Erythroblast (primary cell): ENCODE measurements around the gene ZNF653.

ENCODE experiments used
- DNase-seq, 2 experiments: peaks; one replicate each; lab custom pipeline; 2025; lab: John Stamatoyannopoulos, UW
- GATA1 ChIP-seq: IDR thresholded peaks from 2 replicates; pipeline ENCODE4 v1.6.1; 2011; ENCODE audit warnings: low read depth, mild to moderate bottlenecking, control low read depth, low read length, moderate library complexity
- POLR2A ChIP-seq: IDR thresholded peaks from 2 replicates; pipeline ENCODE4 v1.6.1; 2011; ENCODE audit warnings: mild to moderate bottlenecking, low read length

The ZNF653 gene, protein sequence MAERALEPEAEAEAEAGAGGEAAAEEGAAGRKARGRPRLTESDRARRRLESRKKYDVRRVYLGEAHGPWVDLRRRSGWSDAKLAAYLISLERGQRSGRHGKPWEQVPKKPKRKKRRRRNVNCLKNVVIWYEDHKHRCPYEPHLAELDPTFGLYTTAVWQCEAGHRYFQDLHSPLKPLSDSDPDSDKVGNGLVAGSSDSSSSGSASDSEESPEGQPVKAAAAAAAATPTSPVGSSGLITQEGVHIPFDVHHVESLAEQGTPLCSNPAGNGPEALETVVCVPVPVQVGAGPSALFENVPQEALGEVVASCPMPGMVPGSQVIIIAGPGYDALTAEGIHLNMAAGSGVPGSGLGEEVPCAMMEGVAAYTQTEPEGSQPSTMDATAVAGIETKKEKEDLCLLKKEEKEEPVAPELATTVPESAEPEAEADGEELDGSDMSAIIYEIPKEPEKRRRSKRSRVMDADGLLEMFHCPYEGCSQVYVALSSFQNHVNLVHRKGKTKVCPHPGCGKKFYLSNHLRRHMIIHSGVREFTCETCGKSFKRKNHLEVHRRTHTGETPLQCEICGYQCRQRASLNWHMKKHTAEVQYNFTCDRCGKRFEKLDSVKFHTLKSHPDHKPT

DNA sequence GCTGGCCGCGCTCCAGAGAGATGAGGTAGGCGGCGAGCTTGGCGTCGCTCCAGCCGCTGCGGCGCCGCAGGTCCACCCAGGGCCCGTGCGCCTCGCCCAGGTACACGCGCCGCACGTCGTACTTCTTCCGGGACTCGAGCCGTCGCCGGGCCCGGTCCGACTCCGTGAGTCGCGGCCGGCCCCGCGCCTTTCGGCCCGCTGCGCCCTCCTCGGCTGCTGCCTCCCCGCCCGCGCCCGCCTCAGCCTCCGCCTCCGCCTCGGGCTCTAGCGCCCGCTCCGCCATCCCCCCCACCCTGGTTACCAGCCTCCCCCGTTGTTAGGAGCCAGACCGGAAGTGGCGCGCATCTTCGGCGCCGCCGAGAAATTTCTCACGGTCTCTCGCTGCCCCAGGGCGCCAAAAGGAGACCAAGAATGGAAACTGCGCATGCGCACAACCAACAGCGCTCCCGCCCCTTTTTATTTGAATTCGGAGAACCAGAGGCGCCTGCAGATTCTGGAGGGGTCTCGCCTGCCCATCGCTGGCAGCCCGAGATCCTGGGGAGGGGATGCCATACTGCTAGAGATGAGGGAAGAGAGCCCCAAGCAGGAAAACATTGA, at the start of gene ZNF653:
Gene ZNF653, minus strand, starts transcription at position 336 of the 597 bp plus-strand sequence. Its CDS starts 53 bp downstream, at position 283.
- DNase-seq = peak; percentile 96 to 97
- TF ChIP-seq POLR2A = peak; percentile 64
- TF ChIP-seq GATA1 = no peak

DNA sequence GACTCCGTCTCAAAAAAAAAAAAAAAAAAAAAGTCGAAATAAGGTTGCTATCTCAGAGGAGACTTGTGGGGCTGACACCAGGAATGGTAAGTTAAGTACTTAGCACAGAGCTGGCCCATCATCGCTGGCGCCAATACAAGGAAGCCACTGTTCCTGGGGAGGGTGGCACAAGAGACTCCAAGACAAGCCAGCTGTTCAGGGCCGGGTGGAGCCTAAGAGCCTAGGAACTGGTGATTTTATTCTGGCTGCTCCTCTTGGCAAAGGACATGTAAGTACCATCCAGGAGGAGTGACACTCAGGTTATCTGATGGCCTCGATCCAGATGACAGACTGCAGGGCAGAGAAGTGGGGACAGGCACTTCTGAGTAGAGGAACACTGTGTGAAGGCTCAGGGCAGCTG, 49.6 kb upstream of the ZNF653 start:
- no peak for TF ChIP-seq GATA1
- TF ChIP-seq POLR2A = no peak

DNA sequence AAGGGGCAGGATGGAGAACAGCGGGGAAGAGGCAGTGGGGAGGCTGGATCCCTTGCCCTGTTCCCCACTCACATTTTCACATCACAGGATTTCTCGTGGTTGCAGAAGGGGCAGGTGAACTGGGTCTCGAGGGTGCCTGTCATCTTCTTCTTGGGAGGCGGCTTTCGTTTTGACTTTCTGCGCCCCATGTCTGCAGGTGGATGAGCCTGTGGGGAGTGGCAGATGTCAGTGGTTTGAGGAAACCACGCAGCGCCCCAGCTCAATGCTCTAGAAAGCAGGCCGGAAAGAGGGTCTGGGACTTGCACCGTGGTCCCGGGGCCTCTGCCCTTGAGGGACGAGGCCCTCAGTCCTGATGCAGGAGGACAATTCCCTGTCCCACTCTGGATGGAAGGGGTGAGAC, 48.5 kb upstream of the ZNF653 start:
- no peak for DNase-seq
- TF ChIP-seq POLR2A (no peak), GATA1 (no peak)

More for the DNA sequence above, 49.6 kb upstream of the ZNF653 start:
- DNase-seq = no peak

DNA sequence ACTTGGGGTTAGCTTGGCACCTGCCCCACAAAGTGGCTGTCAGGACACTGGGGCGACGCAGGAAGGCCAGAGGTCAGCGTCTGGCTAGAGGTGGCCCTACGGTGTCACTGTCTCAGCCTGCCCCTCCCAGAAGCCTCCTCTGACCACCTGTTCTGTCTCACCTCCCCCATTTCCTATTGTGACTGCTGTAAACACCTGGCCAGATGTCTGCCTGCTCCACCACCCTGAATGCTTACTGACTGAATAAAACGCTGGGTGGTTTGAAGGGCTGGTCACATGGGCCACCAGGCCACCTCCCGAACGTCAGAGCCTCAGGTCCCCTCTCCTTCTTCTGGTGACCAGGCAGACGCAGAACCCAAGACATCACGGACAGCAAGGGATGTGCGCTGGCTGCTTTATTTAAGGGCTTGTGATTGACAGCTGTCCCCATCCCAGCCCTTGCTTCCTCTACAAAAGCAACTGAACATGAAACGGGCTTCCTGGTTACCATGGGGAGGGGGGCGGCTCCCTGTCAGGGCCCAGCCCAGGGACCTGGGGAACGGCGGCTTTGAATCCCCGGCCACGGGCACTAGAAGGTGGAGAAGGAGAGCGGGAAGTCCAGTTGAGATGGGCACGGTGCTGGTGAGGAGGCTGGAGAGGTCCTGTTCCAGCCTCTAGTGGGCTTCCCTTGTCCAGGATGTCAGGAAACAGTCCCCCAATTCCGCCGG, 47.2 kb upstream of the ZNF653 start:
- no peak for TF ChIP-seq POLR2A
- TF ChIP-seq GATA1 = no peak
- DNase-seq = no peak

DNA sequence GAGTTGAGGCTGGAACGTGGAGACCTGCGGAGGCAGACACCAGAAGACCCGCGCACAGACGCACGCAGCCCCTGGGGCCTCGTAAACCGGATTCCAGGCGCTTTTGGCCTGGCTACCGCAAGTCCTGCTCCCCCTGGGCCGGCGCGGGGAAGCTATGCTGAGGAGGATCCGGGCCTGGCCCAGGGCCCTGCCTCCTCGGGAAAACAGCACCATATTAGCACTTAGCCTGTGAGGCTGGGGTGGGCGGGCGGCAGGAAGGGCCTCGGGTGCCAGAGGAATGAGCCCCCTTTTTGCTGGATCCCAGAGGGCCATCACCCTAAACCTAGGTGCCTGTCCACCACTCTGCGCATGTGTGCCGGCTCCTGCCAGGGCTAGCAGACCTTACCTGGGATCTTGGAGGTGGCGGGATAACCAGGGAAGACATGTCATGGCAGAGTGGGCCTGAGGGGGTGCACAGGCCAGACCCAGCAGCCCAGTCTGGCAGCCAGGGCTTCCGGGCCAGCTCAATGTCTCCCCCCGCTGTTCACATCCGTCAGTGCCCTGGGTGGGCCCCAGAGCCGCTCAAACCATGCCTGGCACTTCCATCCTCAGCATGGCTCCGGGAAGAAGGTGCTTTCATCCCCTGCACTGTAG, 46.1 kb upstream of the ZNF653 start:
- TF ChIP-seq POLR2A = no peak
- no peak for TF ChIP-seq GATA1
- DNase-seq = no peak

DNA sequence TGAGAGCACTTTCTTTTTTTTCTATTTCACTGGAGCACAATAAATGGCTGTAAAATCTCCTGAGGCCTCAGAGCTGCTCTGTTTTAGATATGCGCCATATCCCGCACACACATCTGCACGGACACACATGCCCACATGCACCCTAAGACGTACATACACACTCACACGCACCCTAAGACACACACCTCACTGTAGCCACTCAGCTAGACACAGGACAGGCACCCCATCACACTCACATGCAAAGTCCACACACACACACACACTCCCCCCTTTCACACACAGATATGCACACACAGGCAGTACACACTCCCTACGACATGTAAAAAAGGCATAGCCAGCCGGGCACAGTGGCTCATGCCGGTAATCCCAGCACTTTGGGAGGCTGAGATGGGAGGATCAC, 44.6 kb upstream of the ZNF653 start:
- no peak for TF ChIP-seq POLR2A
- TF ChIP-seq GATA1 = no peak
- DNase-seq = no peak

DNA sequence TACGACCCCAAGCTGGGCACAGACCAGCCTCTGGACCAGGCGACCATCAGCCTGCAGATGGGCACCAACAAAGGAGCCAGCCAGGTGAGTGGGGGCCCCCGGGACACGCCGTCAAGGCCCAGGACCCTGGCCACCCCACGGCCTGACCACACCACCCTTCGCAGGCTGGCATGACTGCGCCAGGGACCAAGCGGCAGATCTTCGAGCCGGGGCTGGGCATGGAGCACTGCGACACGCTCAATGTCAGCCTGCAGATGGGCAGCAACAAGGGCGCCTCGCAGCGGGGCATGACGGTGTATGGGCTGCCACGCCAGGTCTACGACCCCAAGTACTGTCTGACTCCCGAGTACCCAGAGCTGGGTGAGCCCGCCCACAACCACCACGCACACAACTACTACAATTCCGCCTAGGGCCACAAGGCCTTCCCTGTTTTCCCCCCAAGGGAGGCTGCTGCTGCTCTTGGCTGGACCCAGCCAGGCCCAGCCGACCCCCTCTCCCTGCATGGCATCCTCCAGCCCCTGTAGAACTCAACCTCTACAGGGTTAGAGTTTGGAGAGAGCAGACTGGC, 43.8 kb upstream of the ZNF653 start:
- no peak for DNase-seq
- TF ChIP-seq GATA1 = no peak
- no peak for TF ChIP-seq POLR2A

DNA sequence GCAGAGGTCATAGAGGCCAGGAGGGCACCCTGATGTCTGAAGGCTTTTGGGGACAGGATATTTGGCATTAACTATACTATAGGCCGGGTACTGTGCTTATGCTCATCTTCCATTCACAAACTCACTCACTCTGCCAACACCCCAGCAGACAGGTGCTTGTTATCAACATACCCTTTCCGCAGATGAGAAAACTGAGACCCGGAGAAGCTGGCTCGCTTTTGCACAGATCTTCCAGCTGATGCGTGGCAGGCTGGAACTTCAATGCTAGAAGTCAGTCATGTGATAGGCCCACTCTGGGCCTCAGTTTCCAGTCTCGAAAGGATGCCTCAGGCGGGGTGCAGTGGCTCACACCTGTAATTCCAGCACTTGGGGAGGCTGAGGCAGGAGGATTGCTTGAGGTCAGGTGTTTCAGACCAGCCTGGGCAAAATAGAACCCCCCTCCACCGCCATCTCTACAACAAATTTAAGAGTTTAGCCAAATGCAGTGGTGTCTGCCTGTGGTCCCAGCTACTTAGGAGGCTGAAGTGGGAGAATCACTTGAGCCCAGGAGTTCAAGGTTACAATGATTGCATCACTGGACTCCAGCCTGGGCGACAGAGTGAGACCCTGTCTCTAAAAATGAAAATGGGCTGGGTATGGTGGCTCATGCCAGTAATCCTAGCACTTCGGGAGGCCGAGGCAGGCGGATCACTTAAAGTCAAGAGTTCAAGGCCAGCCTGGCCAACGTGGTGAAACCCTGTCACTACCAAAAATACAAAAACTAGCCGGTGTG, 42.5 kb upstream of the ZNF653 start:
- no peak for TF ChIP-seq POLR2A
- TF ChIP-seq GATA1 = no peak
- no peak for DNase-seq

DNA sequence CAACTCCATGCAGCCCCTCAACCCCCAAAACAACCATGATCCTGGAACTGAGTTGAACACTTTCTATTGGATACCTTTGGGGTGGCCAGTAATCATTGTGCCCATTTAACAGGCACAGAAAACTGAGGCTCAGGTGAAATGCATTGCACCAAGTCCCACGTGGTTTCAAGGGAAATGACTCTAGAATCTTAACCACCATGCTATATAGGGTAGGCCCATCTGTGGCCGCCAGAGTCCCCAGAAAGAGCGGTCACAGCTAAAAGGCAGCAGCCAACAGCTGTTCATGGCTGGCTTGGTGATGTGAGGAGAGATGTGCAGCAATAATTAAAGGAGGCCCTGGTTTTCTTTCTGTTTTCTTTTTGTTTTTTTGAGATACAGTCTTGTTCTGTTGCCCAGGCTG, 35.6 kb upstream of the ZNF653 start:
- DNase-seq = no peak
- no peak for TF ChIP-seq POLR2A
- TF ChIP-seq GATA1 = no peak

DNA sequence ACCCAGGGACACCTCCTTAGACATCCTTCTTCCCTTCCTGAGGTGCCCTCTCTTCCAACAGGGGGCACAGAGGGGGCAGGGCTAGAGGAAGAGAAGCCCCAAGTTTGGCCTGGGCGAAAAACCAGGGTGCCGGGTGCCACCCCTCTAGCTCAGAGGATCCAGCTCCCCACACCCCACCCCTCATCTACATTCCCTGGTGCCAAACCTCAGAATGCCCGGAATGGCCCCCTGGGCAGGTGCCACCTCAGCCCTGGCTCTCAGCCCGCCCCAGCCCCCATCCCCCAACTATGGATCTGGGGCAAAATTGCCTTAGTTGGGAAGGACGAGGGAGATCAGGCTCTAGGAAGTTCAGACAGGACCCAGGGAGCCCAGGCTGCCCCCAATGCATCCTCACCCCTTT, 35.0 kb upstream of the ZNF653 start:
- TF ChIP-seq GATA1 = no peak
- TF ChIP-seq POLR2A = no peak

DNA sequence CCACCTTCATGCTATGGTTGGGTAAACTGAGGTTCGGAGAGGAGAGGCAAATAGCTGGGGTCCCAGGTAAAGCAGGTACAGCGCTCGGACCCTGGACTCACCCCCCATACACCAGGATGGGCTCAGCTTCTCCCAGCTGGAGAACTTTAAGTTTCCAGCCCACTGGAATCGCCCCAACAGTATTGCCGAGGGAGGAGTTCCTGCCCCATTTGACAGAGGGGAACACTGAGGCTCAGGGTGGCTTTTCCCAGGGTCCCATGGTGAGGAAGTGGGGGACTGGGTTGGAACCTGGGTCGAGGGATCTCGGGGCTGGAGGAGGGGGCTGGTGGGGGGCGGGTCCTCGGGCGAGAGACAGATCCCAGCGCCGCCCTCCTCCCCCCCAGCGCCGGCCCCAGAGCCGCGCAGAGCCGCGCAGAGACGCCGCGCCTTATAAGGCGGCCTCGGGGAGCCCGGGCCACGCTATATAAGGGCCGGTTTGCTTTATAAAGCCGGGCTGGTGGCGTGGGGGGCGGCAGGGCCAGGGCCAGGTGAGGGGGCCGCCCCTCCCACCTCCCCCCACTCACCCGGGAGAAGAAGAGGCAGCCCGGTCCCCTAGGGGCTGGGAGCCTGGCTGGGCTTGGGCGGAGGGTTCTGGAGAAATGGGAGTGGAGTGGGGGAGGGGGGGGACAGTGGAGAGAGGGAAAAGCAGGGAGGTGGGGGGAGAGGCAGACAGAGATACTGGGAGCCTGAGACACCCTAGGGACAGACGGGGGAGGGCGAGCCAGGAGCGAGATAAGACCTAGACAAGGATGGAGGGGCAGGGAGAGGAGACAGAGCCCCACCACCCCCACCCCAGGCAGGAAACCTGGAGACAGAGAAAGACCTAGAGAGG, 34.1 kb upstream of the ZNF653 start:
- DNase-seq = no peak
- TF ChIP-seq POLR2A (no peak), GATA1 (no peak)

More for the DNA sequence above, 35.0 kb upstream of the ZNF653 start:
- no peak for DNase-seq
